Gastrocnemius medialis (tissue), 4 donors: ENCODE results near the gene RSPH10B2.
"Not testable (repeated sequence)": the region's sequence is repeated elsewhere in the genome, so short reads cannot be mapped to it uniquely, and the experiment has no call there.

Source experiments
- POLR2A ChIP-seq, 2 donors: fragments of 450-650 bp; IDR thresholded peaks; one replicate each; pipeline ENCODE4 v1.6.1; 2017; ENCODE audit warnings: antibody characterized with exemption in 2 of 2, mild to moderate bottlenecking in 2 of 2, moderate library complexity in 2 of 2
- TF ChIP-seq, protein P1 (sequence below), 5 experiments: fragments of 450-650 bp in 3 of 5; fragments of 200-600 bp in 2 of 5; sonication (generic) in 2 of 5; IDR thresholded peaks in 4 of 5; conservative IDR thresholded peaks in 1 of 5; 1 replicate in 4 of 5; 2 replicates in 1 of 5; pipeline ENCODE4 v1.5.1; 2016 to 2019; ENCODE audit warnings: antibody characterized with exemption in 5 of 5, mild to moderate bottlenecking in 3 of 5, moderate library complexity in 3 of 5

DNA sequence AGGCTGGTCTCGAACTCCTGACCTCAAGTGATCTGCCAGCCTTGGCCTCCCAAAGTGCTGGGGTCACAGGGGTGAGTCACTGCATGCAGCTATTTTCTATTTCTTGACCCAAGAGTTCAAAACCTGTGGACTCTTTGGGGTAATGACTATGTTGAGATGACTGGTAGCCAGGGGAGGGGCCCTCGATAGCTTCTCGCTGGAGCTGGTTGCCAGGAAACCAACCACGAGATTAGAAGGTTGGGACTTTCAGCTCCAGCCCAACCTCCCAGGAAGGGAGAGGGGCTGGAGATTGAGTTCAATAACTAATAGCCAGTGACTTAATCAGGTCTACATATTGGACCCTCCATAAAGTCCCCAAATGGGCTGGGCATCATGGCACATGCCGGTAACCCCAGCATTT lies 43.3 kb downstream of the RSPH10B2 start:
- TF ChIP-seq, protein P1, sequence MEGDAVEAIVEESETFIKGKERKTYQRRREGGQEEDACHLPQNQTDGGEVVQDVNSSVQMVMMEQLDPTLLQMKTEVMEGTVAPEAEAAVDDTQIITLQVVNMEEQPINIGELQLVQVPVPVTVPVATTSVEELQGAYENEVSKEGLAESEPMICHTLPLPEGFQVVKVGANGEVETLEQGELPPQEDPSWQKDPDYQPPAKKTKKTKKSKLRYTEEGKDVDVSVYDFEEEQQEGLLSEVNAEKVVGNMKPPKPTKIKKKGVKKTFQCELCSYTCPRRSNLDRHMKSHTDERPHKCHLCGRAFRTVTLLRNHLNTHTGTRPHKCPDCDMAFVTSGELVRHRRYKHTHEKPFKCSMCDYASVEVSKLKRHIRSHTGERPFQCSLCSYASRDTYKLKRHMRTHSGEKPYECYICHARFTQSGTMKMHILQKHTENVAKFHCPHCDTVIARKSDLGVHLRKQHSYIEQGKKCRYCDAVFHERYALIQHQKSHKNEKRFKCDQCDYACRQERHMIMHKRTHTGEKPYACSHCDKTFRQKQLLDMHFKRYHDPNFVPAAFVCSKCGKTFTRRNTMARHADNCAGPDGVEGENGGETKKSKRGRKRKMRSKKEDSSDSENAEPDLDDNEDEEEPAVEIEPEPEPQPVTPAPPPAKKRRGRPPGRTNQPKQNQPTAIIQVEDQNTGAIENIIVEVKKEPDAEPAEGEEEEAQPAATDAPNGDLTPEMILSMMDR (IDR thresholded peaks at IDR 0.05 in 4 of 5, conservative IDR thresholded peaks at IDR 0.05 in 1 of 5): not testable (repeated sequence)
- TF ChIP-seq POLR2A (IDR thresholded peaks at IDR 0.05): not testable (repeated sequence)
